ENCODE results near the gene HSD17B13. TPM values are rescaled to one million over a fixed set of nuclear protein-coding genes. Genes with fewer than 3 reads are reported as not detected.

The HSD17B13 gene
- total and polyA plus RNA-seq, 7 donors = 0.13 to 1.8 (median 0.66) TPM; not detected in 1

- no peaks in the 10 kb centered on the region for H3K36me3 ChIP-seq
- TF ChIP-seq POLR2AphosphoS5 (IDR thresholded peaks at IDR 0.05) (no peak), EP300 (IDR thresholded peaks at IDR 0.05) (no peak), CTCF (IDR thresholded peaks at IDR 0.05) (no peak), POLR2A (IDR thresholded peaks at IDR 0.05) (no peak)
- no peak overlapping the region for H3K27ac ChIP-seq
- no peaks in the 10 kb centered on the region for H3K27me3 ChIP-seq
- H3K4me1 ChIP-seq = peaks cover 0 to 8% (median 6%) of the 10 kb centered on the region in 4 donors
- 91 to 96% methylated on average over 3 of the region's 3 CpGs for WGBS, 2 donors
- no peak for DNase-seq
- intact Hi-C loops (cut with DNase I) = no loop called here
- no peaks in the 10 kb centered on the region for H3K9me3 ChIP-seq
- no peak overlapping the region for H3K4me3 ChIP-seq
These were observed 8.9 kb downstream of the HSD17B13 start for GRCh38 chr4:87313756-87314155.

GRCh38 chr4:87311684-87312083 is 11.0 kb downstream of the HSD17B13 start:
- Histone ChIP-seq H3K27ac (no peak overlapping the region), H3K27me3 (no peaks in the 10 kb centered on the region), H3K4me3 (no peak overlapping the region), H3K36me3 (no peaks in the 10 kb centered on the region), H3K4me1 (peaks cover 0 to 8% (median 6%) of the 10 kb centered on the region in 4 donors), H3K9me3 (no peaks in the 10 kb centered on the region)
- WGBS, 2 donors = 96 to 97% methylated on average over 3 of the region's 3 CpGs
- intact Hi-C loops (cut with DNase I) = no loop called here
- TF ChIP-seq POLR2AphosphoS5 (IDR thresholded peaks at IDR 0.05) (no peak), POLR2A (IDR thresholded peaks at IDR 0.05) (no peak), CTCF (IDR thresholded peaks at IDR 0.05) (no peak), EP300 (IDR thresholded peaks at IDR 0.05) (no peak)
- no peak for DNase-seq

GRCh38 chr4:87310691-87311335 is 11.9 kb downstream of the HSD17B13 start:
- Histone ChIP-seq H3K27ac (no peak overlapping the region), H3K27me3 (no peaks in the 10 kb centered on the region), H3K4me3 (no peak overlapping the region), H3K36me3 (no peaks in the 10 kb centered on the region), H3K9me3 (no peaks in the 10 kb centered on the region), H3K4me1 (peaks cover 0 to 8% (median 6%) of the 10 kb centered on the region in 4 donors)
- TF ChIP-seq CTCF (IDR thresholded peaks at IDR 0.05) (no peak), EP300 (IDR thresholded peaks at IDR 0.05) (no peak), POLR2AphosphoS5 (IDR thresholded peaks at IDR 0.05) (peak in 1 of 4 donors; percentile 8), POLR2A (IDR thresholded peaks at IDR 0.05) (no peak)
- no peak for DNase-seq
- WGBS, 2 donors = 73% methylated on average over 4 of the region's 4 CpGs
- intact Hi-C loops (cut with DNase I) = no loop called here

- Histone ChIP-seq H3K4me3 (no peak overlapping the region), H3K4me1 (peaks cover 0 to 10% (median 7%) of the 10 kb centered on the region in 4 donors), H3K27me3 (no peaks in the 10 kb centered on the region), H3K27ac (no peak overlapping the region), H3K9me3 (no peaks in the 10 kb centered on the region), H3K36me3 (no peaks in the 10 kb centered on the region)
- TF ChIP-seq POLR2AphosphoS5 (IDR thresholded peaks at IDR 0.05) (no peak), CTCF (IDR thresholded peaks at IDR 0.05) (no peak), EP300 (IDR thresholded peaks at IDR 0.05) (no peak), POLR2A (IDR thresholded peaks at IDR 0.05) (no peak)
- intact Hi-C loops (cut with DNase I) = no loop called here
- DNase-seq = no peak
- 93 to 95% methylated on average over 2 of the region's 2 CpGs for WGBS, 2 donors
These were observed 13.1 kb downstream of the HSD17B13 start for GRCh38 chr4:87309625-87310024.

GRCh38 chr4:87306056-87306455 is 16.6 kb downstream of the HSD17B13 start:
- Histone ChIP-seq H3K27me3 (no peaks in the 10 kb centered on the region), H3K9me3 (no peaks in the 10 kb centered on the region), H3K4me1 (peaks cover 0 to 10% (median 6%) of the 10 kb centered on the region in 4 donors), H3K27ac (no peak overlapping the region), H3K36me3 (no peaks in the 10 kb centered on the region), H3K4me3 (no peak overlapping the region)
- intact Hi-C loops (cut with DNase I) = no loop called here
- no peak for DNase-seq
- TF ChIP-seq EP300 (IDR thresholded peaks at IDR 0.05) = no peak
- no peak for TF ChIP-seq CTCF (IDR thresholded peaks at IDR 0.05)
- no peak for TF ChIP-seq POLR2AphosphoS5 (IDR thresholded peaks at IDR 0.05)
- no peak for TF ChIP-seq POLR2A (IDR thresholded peaks at IDR 0.05)
- 91 to 99% methylated on average over 1 of the region's 1 CpG for WGBS, 2 donors
